Activated T-cell treated with anti-CD3 and anti-CD28 coated beads, Interleukin-2, amount 50 U/mL, for 72 hours (primary cell): Measurements from ENCODE around the gene LMNTD1. TPM values are rescaled to one million over a fixed set of nuclear protein-coding genes. Genes with fewer than 3 reads are reported as not detected.
"Not testable (repeated sequence)": the region's sequence is repeated elsewhere in the genome, so short reads cannot be mapped to it uniquely, and the experiment has no call there.

Source experiments
- ATAC-seq, 2 donors: fragments of 150-1000 bp; cut with Tn5 transposase; replicated peaks in 1 of 2; 2 replicates each; pipeline ENCODE4 v1.10.0; 2021; ENCODE audit warnings: moderate library complexity in 2 of 2, mild to moderate bottlenecking in 1 of 2
- DNase-seq, 2 donors: peaks; one replicate each; pipeline ENCODE4 v3.0.0; 2021 to 2022; ENCODE audit warnings: mixed read lengths in 1 of 2
- H3K27ac Mint-ChIP-seq: one replicate; pipeline ENCODE4 v1.8.0; 2022; ENCODE audit warnings: mild to moderate bottlenecking, moderate library complexity, mixed read lengths
- H3K27me3 Mint-ChIP-seq: one replicate; pipeline ENCODE4 v1.8.0; 2022; ENCODE audit warnings: low read depth, mixed read lengths
- H3K36me3 Mint-ChIP-seq, 2 donors: one replicate each; pipeline ENCODE4 v1.8.0; 2022; ENCODE audit warnings: mixed read lengths in 2 of 2, mild to moderate bottlenecking in 1 of 2; ENCODE audit not compliant: insufficient read depth in 2 of 2
- H3K4me1 Mint-ChIP-seq: one replicate; pipeline ENCODE4 v1.8.0; 2022; ENCODE audit warnings: low read depth, mixed read lengths
- H3K4me3 Mint-ChIP-seq, 2 donors: one replicate each; pipeline ENCODE4 v1.8.0; 2022; ENCODE audit warnings: mild to moderate bottlenecking in 2 of 2, mixed read lengths in 2 of 2, moderate library complexity in 2 of 2
- H3K9me3 Mint-ChIP-seq, 2 donors: one replicate each; pipeline ENCODE4 v1.8.0; 2022; ENCODE audit warnings: mixed read lengths in 2 of 2
- total RNA-seq, 2 donors: library from RNA; stranded (reverse); gene quantifications; one replicate each; pipeline ENCODE4 v1.2.3, GENCODE V29; 2022

LMNTD1 gene
- total RNA-seq, 2 donors from 2014 or later: not detected

GRCh38 chr12:25427337-25428249 is 125.5 kb downstream of the LMNTD1 start:
- no peak for DNase-seq
- H3K4me1 Mint-ChIP-seq: no peaks in the 10 kb centered on the region
- no peak overlapping the region for H3K4me3 Mint-ChIP-seq
- no peak for ATAC-seq
- no peaks in the 10 kb centered on the region for H3K9me3 Mint-ChIP-seq
- H3K27ac Mint-ChIP-seq: no peak overlapping the region
- H3K27me3 Mint-ChIP-seq: no peaks in the 10 kb centered on the region
- H3K36me3 Mint-ChIP-seq: no peaks in the 10 kb centered on the region

- H3K4me3 Mint-ChIP-seq, H3K27ac Mint-ChIP-seq, ATAC-seq, H3K36me3 Mint-ChIP-seq, H3K4me1 Mint-ChIP-seq, H3K9me3 Mint-ChIP-seq, H3K27me3 Mint-ChIP-seq, DNase-seq: not testable (repeated sequence)
These were observed 126.3 kb downstream of the LMNTD1 start for GRCh38 chr12:25426821-25427220.
